Measurements from ENCODE around the gene FGF13.

DNA sequence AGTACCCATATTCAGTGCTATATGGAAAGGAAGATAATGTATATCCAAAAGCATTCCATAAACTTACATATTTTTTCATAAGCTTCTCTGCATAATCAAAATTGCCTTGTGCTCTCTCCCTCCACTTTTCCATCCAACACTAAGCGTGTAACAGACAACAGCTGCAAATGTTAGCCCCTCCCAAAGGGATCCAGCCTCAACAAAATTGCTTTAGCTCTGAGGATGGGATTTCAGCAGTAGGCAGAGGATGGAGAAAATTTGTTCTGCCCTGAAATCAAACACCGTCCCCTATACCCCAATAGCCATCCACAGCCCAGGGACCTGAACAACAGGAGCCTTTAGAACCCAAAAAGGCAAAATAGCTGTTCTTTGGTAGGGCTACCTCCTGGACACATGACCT is 28.8 kb upstream of the FGF13 start:
- TF ChIP-seq, protein P1, sequence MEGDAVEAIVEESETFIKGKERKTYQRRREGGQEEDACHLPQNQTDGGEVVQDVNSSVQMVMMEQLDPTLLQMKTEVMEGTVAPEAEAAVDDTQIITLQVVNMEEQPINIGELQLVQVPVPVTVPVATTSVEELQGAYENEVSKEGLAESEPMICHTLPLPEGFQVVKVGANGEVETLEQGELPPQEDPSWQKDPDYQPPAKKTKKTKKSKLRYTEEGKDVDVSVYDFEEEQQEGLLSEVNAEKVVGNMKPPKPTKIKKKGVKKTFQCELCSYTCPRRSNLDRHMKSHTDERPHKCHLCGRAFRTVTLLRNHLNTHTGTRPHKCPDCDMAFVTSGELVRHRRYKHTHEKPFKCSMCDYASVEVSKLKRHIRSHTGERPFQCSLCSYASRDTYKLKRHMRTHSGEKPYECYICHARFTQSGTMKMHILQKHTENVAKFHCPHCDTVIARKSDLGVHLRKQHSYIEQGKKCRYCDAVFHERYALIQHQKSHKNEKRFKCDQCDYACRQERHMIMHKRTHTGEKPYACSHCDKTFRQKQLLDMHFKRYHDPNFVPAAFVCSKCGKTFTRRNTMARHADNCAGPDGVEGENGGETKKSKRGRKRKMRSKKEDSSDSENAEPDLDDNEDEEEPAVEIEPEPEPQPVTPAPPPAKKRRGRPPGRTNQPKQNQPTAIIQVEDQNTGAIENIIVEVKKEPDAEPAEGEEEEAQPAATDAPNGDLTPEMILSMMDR (conservative IDR thresholded peaks at IDR 0.05; ENCODE audit: low read depth, low read length) = no peak
- TF ChIP-seq CHD1 (IDR thresholded peaks at IDR 0.05; ENCODE audit: low read depth, low read length) (no peak), BHLHE40 (IDR thresholded peaks at IDR 0.05; ENCODE audit: low read depth, low read length) (no peak), MAFK (IDR thresholded peaks at IDR 0.05; ENCODE audit: low read depth, low read length) (no peak), MAZ (IDR thresholded peaks at IDR 0.05; ENCODE audit: borderline replicate concordance, low read depth, low read length) (no peak), POLR2A (IDR thresholded peaks at IDR 0.05; ENCODE audit: low read depth, low read length) (no peak), CEBPB (IDR thresholded peaks at IDR 0.05; ENCODE audit: low read depth, low read length) (no peak), RFX5 (IDR thresholded peaks at IDR 0.05; ENCODE audit: low read depth, low read length) (no peak), MXI1 (IDR thresholded peaks at IDR 0.05; ENCODE audit: borderline replicate concordance, low read depth, low read length) (no peak), RCOR1 (IDR thresholded peaks at IDR 0.05; ENCODE audit: insufficient replicate concordance, low read length) (no peak)
- TF ChIP-seq, protein P2, sequence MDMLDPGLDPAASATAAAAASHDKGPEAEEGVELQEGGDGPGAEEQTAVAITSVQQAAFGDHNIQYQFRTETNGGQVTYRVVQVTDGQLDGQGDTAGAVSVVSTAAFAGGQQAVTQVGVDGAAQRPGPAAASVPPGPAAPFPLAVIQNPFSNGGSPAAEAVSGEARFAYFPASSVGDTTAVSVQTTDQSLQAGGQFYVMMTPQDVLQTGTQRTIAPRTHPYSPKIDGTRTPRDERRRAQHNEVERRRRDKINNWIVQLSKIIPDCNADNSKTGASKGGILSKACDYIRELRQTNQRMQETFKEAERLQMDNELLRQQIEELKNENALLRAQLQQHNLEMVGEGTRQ (IDR thresholded peaks at IDR 0.05; ENCODE audit: low read depth, low read length) = no peak

Measured in IMR-90 (cell line).